GM19351 (cell line): ENCODE data around the gene SASS6.

ENCODE experiments used
- ATAC-seq: cut with Tn5 transposase; IDR thresholded peaks from one replicate; pipeline ENCODE4 v1.9.1; 2021; ENCODE audit warnings: mild to moderate bottlenecking, moderate library complexity; ENCODE audit not compliant: unreplicated experiment

SASS6 gene

GRCh38 chr1:100132566-100133477, at the start of gene SASS6, which contains the start of gene TRMT13:
Gene SASS6 (minus strand): TSS chr1:100132930. CDS start chr1:100132814, 116 bp downstream.
Gene TRMT13 (plus strand): TSS chr1:100133163. CDS start chr1:100133169, 6 bp downstream.
- ATAC-seq: peak; percentile 85

DNA sequence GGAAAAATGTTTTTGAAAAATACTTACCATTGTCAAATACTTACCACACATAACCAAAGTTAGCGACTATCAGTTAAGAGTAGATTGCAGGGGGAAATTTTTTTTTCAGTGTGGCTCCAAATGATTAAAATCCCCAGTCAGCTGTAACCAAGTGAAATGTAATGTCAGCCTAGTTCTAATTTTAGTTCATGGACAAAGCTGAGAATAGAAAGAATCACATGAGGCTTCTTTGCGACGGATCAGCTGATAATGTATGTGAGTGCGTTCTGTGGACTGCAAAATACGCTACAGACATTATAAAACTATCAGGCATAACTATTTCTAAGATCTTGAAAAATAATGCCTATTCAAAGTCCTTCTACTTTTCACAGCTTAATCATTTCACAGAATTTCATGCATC, 45.4 kb upstream of the SASS6 start, which contains the start of gene LRRC39:
Gene LRRC39 (minus strand): TSS at position 166 of the 400 bp plus-strand sequence. CDS start 9,740 bp downstream, outside the sequence.
- no peak for ATAC-seq

DNA sequence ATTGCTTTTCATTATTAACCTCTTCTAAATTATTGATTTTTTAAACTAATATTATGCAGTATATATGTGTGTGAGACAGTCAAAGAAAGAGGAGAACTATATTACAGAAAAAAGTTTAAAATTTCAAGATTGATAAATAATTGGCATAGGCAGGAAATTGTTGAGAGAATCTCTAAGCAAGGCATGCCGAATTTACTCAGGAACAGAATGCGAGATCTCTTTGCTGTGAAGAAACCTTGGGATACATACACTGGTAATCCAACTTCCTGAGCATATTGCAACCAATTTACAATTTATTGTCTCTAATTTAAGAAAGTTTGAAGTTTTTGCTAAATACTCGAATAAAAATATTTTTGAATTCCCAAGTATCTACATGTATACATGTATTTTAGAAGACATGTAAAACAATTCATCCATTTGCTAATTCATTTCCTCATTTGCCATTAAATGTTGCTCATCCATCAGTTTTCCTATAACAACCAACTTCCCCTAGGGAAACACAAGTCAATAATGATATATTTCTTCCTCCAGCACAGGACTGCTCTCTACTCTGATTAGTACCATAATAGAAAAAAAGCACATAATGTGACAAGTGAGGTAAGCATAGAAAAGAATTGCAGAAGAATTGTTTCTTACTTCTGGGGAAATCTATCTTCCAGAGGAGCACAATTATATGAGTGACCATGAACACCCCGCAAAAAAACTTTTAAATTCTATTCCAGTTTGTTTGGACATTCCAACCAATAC, 44.7 kb upstream of the SASS6 start:
- no peak for ATAC-seq

DNA sequence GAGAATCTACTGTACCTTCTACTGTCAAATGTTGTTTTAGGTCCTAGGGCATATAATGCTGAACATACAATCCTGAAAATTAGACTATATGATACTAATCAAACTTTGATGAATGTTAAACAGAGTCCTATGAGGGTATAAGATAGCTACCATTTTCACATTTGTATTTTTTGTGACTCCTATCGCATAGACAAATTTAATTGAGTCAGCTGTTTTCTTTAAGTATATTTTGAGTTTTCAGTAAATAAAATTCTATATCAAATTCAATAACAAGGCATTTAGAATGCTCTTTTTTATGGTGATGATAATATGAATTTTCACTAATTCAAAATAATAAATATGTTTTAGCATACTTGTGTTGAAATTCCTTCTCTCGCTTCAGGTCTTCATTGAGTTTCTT, 35.3 kb upstream of the SASS6 start:
- no peak for ATAC-seq

DNA sequence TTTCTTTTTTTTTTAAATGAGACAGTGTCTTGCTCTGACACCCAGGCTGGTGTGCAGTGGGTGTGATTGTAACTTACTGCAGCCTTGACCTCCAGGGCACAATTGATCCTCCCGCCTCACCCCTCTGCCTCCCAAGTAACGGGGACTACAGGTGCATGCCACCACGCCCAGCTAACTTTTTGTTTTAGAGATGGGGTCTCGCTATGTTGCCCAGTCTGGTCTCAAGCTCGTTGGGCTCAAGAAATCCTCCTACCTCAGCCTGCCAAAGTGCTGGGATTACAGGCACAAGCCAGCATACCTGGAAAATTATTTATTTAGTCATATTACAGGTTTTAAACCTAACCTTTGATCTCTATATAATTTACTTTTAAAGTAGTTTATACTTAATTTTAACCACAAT, 32.0 kb upstream of the SASS6 start:
- ATAC-seq: no peak

DNA sequence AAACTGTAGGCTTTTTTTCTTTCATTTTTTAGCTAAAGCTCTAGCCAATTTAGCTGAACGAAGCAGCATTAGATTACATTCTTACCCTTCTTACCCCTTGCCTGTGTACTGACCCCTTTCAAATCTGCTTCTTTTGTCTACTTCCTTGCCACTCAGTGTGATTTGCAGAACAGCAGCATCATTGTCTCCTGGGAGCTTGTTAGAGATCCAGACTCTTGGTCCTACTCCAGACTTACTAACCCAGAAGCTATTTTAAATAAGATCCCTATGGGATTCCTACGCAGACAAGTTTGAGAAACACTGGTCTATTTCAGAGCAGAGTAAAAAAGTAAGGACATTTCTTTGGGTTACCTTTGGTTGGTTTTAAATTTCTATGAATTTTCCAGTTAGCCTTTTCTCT, 31.5 kb upstream of the SASS6 start:
- no peak for ATAC-seq

DNA sequence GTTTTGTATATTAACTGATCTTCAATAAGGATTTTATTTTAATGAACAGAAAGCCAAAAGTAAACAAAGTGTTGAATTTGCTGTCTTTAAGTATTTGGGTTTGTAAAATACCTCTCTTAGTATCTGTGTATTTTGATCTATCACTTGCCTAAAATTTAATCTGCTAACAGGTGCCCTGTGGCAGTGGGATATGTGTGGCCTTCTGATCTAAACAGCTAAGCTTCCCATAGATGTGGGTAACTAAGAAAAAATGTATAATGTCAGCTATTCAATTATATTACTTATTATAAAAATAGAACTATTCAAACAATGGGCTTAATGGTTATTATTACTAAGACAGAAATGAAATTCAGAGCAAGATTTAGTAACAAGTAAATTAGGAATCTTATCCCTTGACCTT, 30.2 kb upstream of the SASS6 start:
- no peak for ATAC-seq

DNA sequence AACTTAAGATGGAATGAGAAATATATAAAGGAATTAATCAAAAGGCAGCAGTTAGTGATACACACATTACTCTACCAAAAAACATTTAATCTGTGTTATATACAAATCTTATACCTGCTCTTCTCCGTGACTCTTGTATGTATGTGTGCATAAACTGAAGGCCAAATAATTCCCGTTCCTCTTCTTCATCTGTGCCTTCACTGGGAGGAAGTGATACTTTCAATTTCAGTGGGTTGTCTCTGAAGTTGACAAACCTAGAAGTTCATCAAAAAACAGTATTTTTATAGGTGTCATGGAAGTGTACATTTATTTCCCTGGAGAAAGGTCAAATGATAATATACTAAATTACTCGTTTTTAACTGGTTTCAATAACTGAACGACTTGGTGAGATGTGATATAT, 19.5 kb upstream of the SASS6 start:
- ATAC-seq: peak; percentile 70

- ATAC-seq: no peak
These were observed 18.9 kb upstream of the SASS6 start for GRCh38 chr1:100151679-100152078.

GRCh38 chr1:100147875-100148274, 15.1 kb upstream of the SASS6 start:
- ATAC-seq: no peak

DNA sequence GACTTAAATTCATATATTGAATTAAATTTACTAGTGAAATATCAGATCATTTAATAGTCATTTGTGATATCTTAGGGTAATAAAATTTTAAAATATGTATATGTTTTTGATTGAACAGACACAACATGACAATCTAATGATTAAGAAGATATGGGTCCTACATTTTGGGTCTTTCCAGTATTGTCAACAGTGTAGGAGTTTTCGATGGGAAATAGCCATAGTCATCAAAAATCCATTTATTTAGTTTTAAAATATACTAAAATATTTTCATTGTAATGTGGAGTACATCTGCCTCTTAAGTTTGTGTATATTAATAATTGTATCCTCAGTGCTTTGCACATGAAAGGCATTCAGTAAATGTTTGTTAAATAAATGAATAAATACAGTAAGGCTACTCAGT, 14.2 kb upstream of the SASS6 start:
- no peak for ATAC-seq

DNA sequence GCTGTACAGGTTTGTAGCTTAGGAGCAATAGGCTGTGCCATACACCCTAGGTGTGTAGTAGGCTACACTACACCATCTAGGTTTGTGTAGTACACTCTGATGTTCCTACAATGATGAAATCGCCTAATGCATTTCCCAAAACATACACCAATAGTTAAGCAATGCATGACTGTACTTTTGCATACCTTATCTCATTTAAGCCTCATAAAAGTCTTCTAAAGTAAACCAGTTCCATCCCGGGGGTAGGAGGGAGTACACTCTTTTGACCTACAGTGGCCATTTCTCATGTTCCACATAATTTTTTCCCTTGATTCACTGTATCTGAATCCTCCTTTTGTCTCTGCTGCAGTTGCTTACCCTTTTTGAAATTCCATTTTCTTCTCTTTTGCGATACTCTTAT, 12.4 kb upstream of the SASS6 start:
- ATAC-seq: no peak

- no peak for ATAC-seq
These were observed 9.6 kb upstream of the SASS6 start for GRCh38 chr1:100142343-100142742.

DNA sequence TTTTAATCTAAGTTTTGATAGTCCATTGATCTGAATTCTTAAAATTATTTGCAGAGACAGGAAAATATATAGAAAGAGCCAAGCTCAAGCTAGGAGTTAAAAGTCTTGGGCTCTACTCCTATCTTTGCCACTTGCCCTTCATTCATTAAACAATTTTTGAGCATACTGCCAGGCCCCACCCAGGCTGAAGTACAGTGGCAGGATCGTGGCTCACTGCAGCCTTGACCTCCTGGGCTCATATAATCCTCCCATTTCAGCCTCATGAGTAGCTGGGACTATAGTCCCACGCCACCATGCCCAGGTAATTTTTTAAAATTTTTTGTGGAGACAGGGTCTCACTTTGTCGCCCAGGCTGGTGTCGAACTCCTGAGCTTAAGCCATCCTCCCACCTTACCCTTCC, 8.5 kb upstream of the SASS6 start:
- no peak for ATAC-seq

DNA sequence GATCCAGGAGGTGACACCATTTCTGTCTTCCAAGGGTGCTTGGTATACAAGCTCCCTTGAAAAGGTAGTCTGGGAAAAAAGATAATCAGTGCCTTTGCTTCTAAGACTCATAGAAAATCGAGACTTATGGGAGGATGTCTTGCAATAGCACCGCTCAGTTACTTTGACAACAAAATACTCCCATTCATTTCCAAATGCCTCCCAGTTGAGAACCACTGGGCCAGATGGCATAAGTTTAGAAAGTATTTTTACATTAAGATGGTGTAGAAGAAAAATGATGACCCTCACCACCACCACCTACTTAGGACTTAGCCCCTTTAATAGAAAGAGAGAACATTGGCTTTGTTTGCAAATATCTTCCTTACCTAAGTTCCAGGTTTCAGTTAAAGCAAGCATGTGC, 4.9 kb upstream of the SASS6 start:
- no peak for ATAC-seq

DNA sequence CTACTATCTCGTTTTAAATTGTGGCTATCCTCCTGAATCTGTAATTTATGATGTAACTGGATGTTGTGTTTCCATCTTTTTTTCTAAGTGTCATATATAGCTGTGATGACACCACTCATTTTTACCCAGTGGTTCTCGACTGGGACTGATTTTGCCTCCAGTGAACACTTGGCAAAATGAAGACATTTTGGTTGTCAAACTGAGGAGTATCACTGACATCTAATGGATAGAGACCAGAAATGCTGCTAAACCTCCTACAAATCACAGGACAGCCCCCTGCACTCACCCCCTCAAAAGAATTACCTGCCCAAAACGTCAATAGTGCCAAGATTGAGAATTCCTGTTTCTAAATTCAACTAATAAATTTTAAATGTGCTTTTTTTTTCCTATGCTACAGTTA, 2.1 kb upstream of the SASS6 start:
- ATAC-seq: no peak

GRCh38 chr1:100131623-100132022, 1.1 kb downstream of the SASS6 start:
- ATAC-seq: no peak

GRCh38 chr1:100130552-100131077, 2.1 kb downstream of the SASS6 start:
- ATAC-seq: no peak

DNA sequence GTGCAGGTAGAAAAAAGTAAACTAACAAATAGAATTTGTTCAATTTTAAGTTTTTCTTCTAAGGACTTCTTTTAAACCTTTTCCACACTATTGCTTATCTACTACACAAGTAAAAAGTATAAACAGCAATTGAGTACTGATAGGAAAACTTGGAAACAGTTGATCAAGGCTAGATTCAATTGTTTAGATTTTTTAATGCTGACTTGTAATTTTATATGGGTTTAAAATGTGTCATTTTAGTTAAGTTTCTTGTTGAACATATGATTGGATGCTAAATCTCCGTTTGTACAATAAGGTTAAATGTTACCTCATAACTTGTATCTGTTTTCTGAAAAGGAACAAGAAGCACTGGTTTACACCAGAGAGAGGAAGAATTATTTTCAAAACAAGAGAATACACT, 5.5 kb downstream of the SASS6 start:
- no peak for ATAC-seq

GRCh38 chr1:100122177-100122576, 10.6 kb downstream of the SASS6 start:
- ATAC-seq: no peak

DNA sequence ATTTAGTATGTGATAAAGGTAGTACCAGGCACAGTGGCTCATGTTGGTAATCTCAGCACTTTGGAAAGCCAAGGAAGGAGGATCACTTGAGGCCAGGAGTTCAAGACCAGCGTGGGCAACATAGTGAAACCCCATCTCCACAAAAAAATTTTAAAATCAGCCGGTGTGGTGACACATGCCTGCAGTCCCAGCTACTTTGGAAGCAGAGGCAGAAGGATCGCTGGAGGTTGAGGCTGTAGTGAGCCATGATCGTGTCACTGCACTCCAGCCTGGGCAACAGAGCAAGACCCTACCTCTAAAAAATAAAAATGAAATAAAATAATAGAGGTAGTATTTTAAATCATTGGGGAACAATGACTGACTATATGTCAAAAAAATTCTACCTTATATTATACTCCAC, 17.2 kb downstream of the SASS6 start:
- ATAC-seq: no peak
